ENCODE results near the gene STEAP2.
A peak's percentile ranks its signal among the peaks of the same experiment; 100 is the strongest.
"Not testable (repeated sequence)": the region's sequence is repeated elsewhere in the genome, so short reads cannot be mapped to it uniquely, and the experiment has no call there.

The STEAP2 gene

DNA sequence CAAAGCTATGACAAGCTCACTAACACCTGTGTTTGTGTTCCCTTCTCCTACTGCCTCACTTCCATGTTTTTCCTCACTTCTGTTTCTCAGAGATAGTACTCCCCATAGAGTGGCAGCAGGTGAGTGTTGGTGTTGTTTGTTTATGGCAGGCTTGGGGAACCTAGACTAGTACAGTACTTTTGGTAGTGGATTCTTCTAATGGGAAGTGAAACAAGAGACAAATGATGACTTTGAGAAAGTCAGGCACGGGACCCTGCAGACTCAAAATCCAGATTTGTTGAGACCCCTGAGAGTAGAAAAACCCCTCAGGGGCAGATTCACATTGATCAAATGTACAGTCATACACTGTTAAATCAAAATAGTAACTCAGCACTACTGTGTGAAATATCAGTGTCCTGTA, 27.0 kb downstream of the STEAP2 start:
- DNase-seq: no peak

DNA sequence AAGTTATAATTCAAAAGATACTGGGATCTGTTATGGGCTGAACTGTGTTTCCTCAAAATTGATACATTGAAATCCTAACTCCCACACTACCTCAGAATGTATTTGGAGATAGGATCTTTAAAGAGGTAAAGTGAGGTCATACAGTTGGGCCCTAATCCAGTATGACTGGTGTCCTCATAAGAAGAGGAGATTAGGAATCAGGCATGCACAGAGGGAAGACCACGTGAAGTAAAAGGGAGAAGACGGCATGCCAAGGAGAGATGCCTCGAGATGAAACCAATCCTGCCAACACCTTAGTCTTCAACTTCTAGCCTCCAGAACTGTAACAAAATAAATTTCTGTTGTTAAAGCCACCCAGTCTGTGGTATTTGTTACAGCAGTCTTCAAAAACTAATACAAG, 27.5 kb downstream of the STEAP2 start:
- DNase-seq: no peak

DNA sequence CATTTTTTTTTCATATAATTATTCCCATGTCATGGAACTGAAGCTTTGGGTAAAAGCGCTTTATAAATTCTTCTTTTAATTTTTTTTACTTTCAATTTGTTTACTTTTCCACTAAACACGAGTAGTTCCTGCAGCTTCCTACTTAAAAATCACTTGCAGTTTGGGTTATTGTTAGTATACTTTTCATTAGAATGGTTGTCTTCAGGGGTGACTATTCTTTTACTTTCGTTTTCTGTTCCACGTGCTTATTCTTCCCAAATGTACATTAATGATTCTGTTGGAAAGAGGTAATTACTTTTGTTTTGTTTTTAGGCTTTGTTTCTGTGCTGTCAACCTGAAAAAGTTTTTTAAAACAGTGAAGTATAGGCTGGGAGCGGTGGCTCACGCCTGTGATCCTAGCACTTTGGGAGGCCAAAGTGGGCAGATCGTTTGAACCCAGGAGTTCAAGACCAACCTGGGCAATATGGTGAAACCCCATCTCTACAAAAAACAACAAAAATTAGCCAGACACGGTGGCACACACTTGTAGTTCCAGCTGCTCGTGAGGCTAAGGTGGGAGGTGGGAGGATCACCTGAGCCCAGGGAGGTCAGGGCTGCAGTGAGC, 28.2 kb downstream of the STEAP2 start:
- DNase-seq: no peak

DNA sequence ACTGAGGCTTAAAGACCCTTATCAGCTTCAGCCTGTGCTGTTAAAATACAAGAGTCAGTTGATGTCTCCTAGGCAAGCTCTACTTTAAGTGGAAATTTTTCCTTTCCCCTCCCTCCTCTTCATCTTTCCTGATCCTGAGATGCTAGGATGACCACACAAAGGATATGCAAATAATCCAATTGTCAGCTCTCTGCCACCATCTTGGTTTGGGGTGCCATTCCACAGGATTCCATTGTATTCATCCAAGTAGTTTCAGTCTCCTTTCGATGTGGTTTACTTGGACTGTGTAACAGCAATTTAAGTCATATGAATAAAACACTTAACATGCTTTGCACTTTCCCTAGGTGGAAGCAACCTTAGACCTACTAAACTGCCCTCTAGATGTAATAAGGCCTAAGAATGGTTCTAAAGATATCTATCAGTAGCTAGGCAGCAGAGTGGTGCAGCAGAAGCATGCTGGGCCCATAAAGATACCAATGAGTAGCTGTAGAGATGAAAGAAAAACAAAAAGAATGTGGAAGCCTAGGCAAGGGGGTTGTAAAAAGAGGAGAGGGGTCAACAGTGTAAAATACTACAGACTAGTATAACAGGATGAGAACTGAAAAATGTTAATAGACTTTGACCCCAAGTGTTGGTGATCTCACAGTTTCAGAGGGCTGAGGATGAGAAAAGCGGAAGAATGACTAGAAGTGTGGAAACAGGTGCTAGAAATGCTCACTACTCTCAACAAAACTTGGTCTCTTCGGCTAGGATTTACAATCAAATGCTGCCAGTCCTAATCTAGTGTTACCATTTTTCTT, 31.0 kb downstream of the STEAP2 start:
- DNase-seq: no peak

DNA sequence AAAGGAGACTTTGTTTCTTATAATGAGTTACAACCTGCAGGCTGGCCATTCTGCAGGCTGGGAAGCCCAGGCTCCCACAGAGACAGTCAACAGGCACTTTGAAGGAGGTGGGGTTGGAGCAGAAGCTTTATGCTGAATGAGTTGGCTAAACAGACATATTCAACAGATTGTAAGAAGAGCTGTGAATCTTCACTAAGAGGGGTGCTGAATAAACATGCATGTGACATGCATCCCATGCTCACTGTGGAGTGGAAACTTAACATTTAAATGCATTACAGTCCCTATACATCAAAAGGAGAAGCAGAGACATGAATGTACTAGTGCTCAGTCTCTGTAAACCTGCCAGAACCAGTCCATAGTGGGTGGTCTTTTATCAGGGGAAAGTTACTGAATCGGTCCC, 32.0 kb downstream of the STEAP2 start:
- DNase-seq: no peak

DNA sequence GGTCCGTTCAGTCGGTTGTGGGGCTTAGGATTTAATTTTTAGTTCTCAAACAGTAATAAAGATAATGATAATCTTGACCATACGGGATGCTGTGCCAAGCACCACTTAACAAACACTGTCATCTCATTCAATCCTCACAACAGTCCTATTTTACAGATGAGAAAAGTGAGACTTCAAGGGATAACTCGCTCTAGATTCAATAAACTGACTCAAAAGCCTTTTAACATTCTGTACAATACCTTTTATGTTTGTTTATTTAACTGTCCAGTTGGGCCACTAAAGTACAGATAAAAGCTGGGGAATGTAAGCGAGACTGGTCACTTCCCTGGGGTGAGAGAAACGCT, 33.0 kb downstream of the STEAP2 start:
- no peak for DNase-seq

DNA sequence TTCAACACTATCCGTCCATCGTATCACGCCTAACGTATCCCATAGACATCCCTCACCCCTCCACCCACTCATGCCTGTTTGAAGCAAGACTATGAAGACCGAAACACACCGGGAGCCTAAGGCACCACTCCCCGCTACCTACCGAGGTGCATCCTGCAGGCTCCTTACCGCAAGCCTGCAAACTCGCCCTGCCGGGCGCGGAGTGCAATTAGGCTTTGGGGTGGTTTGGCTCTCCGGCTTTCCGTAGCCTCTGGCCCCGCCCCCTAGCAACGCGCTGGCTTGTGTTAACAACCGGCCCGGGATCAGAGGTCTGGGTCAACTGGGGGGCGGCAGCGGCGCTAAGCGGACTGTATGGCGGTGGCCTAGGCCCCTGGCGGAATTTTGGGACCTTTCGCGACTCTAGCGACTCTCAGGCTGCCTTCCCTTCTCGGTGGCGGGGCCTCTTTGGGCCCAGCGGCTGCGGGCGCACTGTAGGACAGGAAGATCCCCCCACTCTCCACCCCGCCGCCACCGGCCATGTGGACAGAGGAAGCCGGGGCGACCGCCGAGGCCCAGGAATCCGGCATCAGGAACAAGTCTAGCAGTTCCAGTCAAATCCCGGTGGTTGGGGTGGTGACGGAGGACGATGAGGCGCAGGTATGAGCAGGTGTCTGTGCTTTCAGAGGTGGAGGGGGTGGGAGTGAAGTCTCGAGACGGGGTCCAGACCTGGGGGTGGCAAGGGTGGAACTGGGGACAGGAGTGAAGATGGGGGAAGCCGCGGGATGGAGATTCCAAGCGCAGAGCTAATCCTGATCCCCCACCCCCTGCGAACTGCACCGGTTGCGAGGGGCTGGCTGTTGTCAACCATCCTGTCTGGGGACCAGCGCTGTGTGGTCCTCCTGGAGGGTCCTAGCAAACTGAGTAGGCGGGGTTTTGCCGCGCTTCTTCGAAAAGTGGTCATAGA, 33.6 kb downstream of the STEAP2 start, which contains the start of gene CFAP69:
TSS of gene CFAP69 (plus strand) at position 266 of the 943 bp plus-strand sequence. CDS start at position 517, 251 bp downstream.
- peak; percentile 84 to 87 for DNase-seq

DNA sequence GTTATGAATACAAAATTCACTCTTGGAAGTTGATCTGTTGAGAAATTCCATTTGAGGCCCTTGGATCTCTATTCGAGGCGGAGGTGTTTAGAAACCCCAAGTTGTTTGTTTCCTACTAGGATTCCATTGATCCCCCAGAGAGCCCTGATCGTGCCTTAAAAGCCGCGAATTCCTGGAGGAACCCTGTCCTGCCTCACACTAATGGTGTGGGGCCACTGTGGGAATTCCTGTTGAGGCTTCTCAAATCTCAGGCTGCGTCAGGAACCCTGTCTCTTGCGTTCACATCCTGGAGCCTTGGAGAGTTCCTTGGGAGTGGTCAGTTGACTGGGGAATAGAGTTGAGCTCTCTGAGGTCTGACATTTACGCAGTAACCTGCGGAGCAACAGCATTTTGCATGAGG, 34.6 kb downstream of the STEAP2 start:
- DNase-seq: no peak

DNA sequence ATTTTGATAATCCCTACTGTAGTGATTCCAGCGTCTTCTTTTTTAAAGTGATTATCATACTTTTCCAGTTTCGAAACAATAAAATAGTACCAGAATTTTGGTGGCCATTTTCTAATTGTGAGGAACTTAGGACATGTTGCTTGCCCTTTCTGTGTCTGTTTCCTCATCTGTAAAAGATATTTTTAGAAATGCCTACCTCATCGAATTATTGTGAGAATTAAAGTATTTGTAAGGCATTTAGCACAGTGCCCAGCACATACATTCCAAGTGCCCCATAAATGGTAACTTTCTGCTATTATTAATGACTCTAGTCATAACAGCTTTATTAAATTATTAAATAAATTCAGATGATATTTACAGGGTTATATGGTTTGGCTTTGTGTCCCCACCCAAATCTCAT, 37.2 kb downstream of the STEAP2 start:
- no peak for DNase-seq

DNA sequence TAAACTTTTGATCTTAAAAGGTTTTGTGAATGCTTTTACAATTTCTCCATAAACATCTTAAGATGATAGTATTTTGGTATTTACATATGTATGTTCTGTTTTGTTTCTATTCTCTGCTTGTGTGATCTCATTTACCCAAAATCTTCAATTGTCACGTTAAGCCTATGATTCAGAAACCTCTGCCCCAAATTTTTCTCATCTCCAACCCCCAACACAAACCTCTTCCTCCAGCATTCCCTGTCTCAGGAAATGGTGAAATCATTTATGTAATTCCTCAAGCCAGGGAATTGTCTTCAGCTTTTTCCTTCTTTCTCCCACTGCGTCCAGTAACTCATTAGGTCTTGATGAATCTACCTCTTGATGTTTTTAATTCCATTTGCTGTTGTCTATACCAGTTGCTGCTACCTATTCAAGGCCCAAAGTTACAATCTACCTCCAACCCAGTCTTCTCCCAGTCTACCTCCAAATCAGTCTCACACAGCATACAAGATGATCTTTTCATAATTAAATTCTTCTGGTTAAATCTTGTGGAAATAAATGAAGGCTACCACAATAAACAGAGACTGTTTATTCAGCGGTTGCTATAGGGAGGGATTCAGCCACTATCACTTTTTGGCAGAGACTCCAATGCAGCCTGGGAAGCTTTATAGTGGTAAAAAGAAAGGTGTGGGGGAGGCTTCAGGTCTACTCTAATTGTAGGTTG, 39.2 kb downstream of the STEAP2 start:
- DNase-seq: no peak

DNA sequence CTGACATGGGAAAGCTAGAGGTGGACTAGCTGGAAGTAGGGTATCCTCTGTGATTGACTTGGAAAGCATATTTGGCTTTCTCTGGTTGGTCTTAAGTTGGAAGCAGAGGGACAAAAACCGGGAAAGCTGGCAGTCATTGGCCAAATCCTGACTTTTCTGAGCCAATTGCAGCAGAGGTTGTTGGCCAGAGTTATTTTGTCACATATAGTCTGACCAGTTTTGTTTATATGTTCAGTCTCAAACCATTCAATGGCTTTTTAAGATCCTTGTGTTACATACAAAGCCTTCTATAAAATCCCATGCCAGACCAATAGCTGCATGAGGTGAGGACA, 39.7 kb downstream of the STEAP2 start:
- no peak for DNase-seq

DNA sequence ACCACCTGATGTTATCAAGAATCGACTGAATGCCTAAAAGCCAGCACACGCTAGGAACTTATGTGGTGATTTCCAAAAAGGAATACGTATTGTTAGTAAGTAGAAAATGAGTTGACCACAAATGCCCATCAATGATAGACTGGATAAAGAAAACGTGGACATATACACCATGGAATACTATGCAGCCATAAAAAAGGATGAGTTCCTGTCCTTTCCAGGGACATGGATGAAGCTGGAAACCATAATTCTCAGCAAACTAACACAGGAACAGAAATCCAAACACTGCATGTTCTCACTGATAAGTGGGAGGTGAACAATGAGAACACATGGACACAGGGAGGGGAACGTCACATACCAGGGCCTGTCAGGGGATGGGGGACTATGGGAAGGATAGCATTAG, 44.5 kb downstream of the STEAP2 start:
- DNase-seq: not testable (repeated sequence)

DNA sequence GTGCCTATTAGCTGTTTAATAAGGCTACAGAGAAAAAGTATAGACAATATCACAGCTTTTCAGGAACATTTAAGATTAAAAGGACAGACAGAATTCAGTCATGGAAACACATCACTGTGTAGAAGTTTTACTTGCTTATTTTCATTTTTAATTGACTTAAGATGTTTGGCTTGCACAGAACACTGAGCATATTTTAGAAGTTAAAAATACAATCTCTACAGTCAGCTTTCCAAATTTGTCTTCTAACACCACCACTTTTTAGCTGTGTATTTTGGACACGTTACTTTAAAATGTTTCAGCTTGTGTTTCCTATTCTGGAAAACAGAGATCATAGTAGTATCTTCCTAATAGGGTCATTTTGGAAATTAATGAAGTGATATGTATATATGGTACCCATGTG, 45.2 kb downstream of the STEAP2 start:
- no peak for DNase-seq

DNA sequence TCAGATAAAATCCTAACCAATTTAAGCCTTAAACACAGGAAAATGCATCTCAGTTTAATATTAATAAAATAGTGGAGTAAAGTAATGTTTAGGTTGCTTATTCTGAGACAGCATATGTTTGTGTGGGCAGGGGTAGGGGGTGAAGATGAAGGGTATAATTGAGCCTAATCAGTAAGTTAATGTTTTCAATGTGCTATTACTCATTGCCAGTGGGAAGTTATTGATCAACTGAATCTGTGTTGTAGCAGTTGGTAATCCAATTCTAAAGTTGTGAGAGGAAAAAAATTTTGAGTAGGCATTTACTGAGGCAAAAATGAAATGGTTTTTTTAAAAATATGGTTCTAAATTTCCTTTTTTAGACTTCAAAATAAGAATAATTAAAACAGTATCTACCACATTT, 49.9 kb downstream of the STEAP2 start:
- DNase-seq: no peak

DNA sequence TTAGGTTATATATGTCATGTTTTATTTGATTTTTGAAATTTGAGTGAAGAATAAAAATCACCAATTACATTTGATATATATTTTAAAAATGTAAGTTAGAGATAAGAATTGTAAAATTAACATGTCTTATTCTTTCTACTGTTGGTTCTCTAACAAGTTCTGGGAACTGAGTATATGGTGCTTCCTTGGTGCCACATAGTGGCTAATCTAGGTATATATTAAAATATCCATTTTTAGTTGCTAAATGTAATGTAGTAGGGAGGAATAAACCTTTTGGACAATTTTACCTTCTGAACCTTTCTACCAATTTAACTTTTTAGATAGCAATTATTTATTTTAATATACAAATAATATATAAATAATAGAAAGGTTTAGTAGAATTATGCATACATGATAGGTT, 50.9 kb downstream of the STEAP2 start:
- no peak for DNase-seq

DNA sequence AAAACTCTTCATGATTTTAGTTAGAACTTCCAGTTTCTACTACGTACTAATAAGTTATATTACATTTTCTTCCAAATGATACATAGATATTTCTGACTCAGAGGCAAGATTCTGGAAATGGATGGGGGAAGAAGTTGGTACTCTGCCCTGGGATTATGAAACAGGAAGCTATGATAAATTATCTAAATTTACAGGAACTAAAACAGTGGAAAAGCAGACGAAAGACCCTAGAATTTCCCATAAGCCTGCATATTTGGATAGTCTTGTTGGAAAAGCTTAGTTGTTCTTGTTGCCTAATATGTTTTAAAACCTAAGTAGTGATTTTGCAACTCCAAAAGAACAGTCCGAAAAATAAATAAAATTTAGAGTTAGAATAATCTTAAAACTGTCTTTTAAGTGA, 55.3 kb downstream of the STEAP2 start:
- no peak for DNase-seq

DNA sequence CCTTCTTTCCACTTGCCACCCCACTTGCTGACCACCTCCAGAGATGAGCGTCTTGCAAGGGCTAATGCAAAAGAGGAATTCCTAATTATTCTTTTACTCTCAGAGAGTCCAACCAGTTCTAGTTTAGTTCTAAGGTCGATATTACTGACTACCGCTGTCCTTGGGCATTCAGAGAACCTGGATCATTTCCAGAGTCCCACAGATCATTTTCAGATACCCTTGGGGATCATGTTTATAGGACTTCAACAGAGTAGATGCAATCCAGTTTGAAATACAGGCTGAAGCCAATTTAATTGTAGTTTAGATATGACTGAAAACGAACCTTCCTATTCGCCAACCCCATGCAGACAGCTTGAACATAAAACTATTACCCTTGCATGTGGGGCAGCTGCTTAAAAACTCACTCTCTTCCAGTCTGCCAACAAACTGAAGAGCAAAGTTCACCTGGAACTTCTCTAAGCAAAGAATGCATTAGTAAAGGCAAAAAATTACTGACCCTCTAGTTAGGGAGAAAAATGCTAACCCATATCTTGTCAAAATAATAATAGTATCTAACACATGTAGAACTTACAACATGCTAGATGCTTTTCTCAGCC, 55.8 kb downstream of the STEAP2 start:
- DNase-seq: no peak

DNA sequence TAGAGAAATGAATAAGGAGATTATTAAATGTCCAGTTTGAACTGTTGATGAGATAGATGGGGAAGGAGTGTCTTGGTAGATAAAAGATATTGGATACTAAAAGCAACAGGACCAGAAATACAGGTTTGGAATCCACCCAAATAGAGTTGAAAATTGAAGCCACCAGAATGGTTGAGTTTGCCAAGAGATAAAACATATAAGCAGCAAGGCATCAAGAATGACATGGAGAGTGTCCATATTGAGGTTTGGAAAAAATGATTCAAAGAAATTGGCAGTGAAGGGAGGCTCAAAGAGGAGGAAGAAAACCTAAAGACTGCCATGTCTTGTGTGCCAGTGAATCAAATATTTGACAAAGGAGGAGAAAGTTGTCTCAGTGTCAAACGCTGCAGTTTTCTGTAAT, 57.6 kb downstream of the STEAP2 start:
- DNase-seq: no peak

DNA sequence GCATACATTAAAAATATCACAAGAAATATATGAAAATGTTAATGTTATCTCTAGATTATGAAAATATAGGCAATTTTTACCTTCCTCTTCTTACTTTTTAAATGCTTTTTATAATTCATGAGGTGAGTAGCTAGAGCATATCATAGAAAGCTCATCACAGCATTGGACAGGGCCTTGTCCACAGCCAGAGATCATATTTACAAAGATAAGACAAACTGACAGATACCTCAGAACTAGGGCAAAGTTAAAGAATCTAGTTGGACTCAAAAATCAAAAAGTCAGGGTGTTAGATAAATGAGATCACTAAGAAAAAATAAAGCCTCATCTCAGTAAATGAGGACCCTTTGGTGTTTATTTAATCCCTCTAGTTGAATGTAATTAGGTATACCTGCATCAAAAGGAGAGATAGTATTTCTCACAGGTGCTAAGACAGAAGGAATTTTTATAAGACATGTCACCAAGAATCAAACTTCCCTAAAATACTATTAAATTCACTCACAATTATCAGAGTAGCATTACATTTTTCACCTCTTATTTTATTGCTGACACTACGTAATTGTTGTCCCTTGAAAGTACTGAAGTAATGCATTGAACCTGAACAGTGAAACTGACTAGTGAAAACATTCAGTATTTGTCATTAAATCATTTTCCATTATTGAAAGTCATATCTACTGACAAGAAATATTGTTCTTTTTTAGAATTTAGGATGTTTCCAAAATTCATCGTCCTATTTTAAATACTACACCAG, 59.1 kb downstream of the STEAP2 start:
- no peak for DNase-seq

DNA sequence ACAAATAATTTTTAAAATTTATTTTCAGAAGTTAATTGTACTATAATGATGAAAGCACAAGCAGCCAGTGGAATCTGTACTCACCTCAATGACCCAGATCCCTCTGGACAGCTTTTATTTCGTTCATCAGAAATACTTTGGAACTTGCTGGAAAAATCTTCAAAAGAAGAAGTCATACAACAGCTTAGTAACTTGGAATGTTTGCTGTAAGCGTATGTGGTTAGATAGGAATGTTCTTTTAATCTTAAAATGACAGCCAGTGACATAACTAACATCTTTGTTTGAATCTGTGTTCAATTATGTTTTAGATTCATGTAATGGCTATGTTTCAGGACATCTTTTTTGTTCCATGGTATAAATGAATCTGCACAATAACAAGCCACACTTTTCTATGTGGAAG, 60.2 kb downstream of the STEAP2 start:
- no peak for DNase-seq

DNA sequence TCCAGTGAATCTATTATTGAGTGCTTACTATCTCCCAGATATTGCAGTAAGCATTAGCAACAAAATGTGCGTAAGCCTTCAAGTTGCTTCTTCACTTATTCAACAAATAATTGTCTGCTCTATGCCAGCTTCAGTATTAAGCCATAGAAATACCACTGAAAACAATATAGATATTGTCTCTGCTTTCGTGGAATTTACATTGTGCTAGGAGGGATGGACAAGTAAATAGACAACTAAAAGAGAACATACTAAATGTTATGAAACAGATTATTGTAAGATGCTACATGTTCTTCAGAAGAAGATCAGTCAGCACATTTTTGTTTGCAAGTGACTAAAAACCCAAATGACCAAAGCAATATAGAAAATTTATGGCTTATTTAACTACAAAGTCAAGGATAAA, 60.7 kb downstream of the STEAP2 start:
- no peak for DNase-seq

DNA sequence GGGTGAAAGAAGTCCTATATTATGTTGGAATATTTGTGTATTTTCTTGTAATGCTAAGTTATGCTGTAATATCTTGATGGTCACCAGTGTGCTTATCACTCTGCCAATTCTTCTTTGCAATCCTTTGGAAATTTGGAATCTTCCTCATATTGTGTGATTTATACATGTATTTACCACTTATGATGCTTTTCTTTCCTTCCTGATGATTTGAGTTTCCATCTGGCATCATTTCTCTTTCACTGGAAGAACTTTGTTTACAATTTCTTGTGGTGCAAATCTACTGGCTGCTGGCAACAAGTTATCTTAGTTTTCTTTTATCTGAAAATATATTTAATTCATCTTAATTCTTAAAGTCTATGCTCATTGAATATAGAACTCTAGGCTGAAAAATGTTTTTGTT, 62.6 kb downstream of the STEAP2 start:
- DNase-seq: no peak
